ENCODE data around the gene PIGU.

PIGU gene

GRCh38 chr20:34676642-34677373, at the start of gene PIGU:
PIGU (minus strand) TSS chr20:34677092; CDS start chr20:34677085, 7 bp downstream.
- Histone ChIP-seq H3K4me3 (ENCODE audit: low read depth, low read length) (peak within 1 kb of the TSS; percentile 57), H3K9me3 (ENCODE audit: control insufficient read depth, insufficient read depth, low read depth, low read length) (no peaks in the 10 kb centered on the region), H3K27ac (ENCODE audit: extremely low read depth, low read depth, low read length) (peak within 1 kb of the TSS; percentile 72), H3K4me1 (ENCODE audit: control insufficient read depth, insufficient read depth, low read length) (no peaks in the 10 kb centered on the region), H3K36me3 (ENCODE audit: control insufficient read depth in 2 of 2, insufficient read depth in 1 of 2, low read length in 2 of 2) (no peaks in the 10 kb centered on the region; a peak in 1 of 3 replicates)
- CTCF ChIA-PET: interaction anchor here (1.0 to 1.1 kb wide), 2 partner anchors 12 to 14 kb away, joined by 3 to 4 read pairs; no protein-coding TSS in a partner anchor
- POLR2A ChIA-PET: interaction anchor here (0.7 to 1.3 kb wide), 10 partner anchors 8 to 148 kb away, joined by 3 to 5 read pairs (median 3); no protein-coding TSS in a partner anchor
- TF ChIP-seq ZSCAN16 (tag by site-specific recombination; IDR thresholded peaks at IDR 0.05) (no peak), ZNF561 (tag by site-specific recombination; IDR thresholded peaks at IDR 0.05; ENCODE audit: borderline replicate concordance) (peak; percentile 71; the same call in 1 of the 2 replicates), ZNF549 (tag by site-specific recombination; IDR thresholded peaks at IDR 0.05) (no peak), INSM2 (tag by site-specific recombination; IDR thresholded peaks at IDR 0.05) (0 out of 2 replicates have a peak, but pooled peaks have one; percentile 15), ZNF501 (tag by site-specific recombination; IDR thresholded peaks at IDR 0.05) (peak; percentile 42; the same call in 1 of the 2 replicates), ZNF114 (tag by site-specific recombination; IDR thresholded peaks at IDR 0.05) (no peak), ZNF555 (tag by site-specific recombination; conservative IDR thresholded peaks at IDR 0.05) (no peak), ZNF449 (tag by site-specific recombination; IDR thresholded peaks at IDR 0.05) (peak; percentile 83), ZNF629 (tag by site-specific recombination; IDR thresholded peaks at IDR 0.05) (peak; percentile 88), ZIC2 (tag by site-specific recombination; IDR thresholded peaks at IDR 0.05) (peak; percentile 46; the same call in 1 of the 2 replicates), ZNF560 (tag by site-specific recombination; IDR thresholded peaks at IDR 0.05; ENCODE audit: borderline replicate concordance) (no peak), ZBTB8A (tag by site-specific recombination; IDR thresholded peaks at IDR 0.05) (peak; percentile 81), GLIS1 (tag by site-specific recombination; IDR thresholded peaks at IDR 0.05) (peak; percentile 68), ZSCAN30 (tag by site-specific recombination; IDR thresholded peaks at IDR 0.05) (peak; percentile 49; the same call in 1 of the 2 replicates), ZNF335 (tag by site-specific recombination; conservative IDR thresholded peaks at IDR 0.05) (peak; percentile 94), ZNF2 (tag by site-specific recombination; IDR thresholded peaks at IDR 0.05) (peak; percentile 41; the same call in 1 of the 2 replicates), KLF9 (tag by site-specific recombination; IDR thresholded peaks at IDR 0.05; ENCODE audit: low read depth) (peak; percentile 86), GLIS2 (tag by site-specific recombination; IDR thresholded peaks at IDR 0.05) (peak; percentile 78; the same call in 1 of the 2 replicates), ZXDB (tag by site-specific recombination; IDR thresholded peaks at IDR 0.05) (peak; percentile 79), ZNF76 (tag by site-specific recombination; IDR thresholded peaks at IDR 0.05; ENCODE audit: borderline replicate concordance, low read depth) (peak; percentile 98), ZFP69B (tag by site-specific recombination; IDR thresholded peaks at IDR 0.05) (peak; percentile 17; the same call in 1 of the 2 replicates), KLF1 (tag by site-specific recombination; IDR thresholded peaks at IDR 0.05) (peak; percentile 67), ZNF362 (tag by site-specific recombination; IDR thresholded peaks at IDR 0.05) (no peak), ZNF23 (tag by site-specific recombination; IDR thresholded peaks at IDR 0.05; ENCODE audit: borderline replicate concordance) (no peak), KLF8 (tag by site-specific recombination; IDR thresholded peaks at IDR 0.05) (peak; percentile 98), KLF16 (tag by site-specific recombination; IDR thresholded peaks at IDR 0.05) (peak; percentile 92), ZNF398 (tag by site-specific recombination; IDR thresholded peaks at IDR 0.05) (peak; percentile 83), CTCF (tag by site-specific recombination; IDR thresholded peaks at IDR 0.05) (peak; percentile 64; the same call in 1 of the 2 replicates), ZBTB21 (tag by site-specific recombination; IDR thresholded peaks at IDR 0.05) (0 out of 2 replicates have a peak, but pooled peaks have one; percentile 37), IKZF3 (tag by site-specific recombination; IDR thresholded peaks at IDR 0.05) (peak; percentile 61; the same call in 1 of the 2 replicates)

Data from HEK293 (cell line).